CD1c-positive myeloid dendritic cell (primary cell): ENCODE data around the gene MYEOV.
A peak's percentile ranks its signal among the peaks of the same experiment; 100 is the strongest.

Experiments used
- DNase-seq: peaks from one replicate; pipeline ENCODE4 v3.0.0-alpha.2; 2016; ENCODE audit errors: extremely low spot score

The MYEOV gene

GRCh38 chr11:69293819-69294505 lies at the start of gene MYEOV:
Gene MYEOV, plus strand, starts transcription at chr11:69294155. Its CDS starts 1,200 bp downstream, at chr11:69295355.
- peak; percentile 40 for DNase-seq

- no peak for DNase-seq
Observed at GRCh38 chr11:69244266-69244665, 49.7 kb upstream of the MYEOV start.

GRCh38 chr11:69245041-69245440 lies 48.9 kb upstream of the MYEOV start:
- DNase-seq = no peak

- no peak for DNase-seq
Observed at GRCh38 chr11:69245491-69246345, 48.2 kb upstream of the MYEOV start.

- no peak for DNase-seq
Observed at GRCh38 chr11:69249311-69250185, 44.4 kb upstream of the MYEOV start.

- DNase-seq = no peak
Observed at GRCh38 chr11:69250186-69251056, 43.5 kb upstream of the MYEOV start.

- DNase-seq = no peak
Observed at GRCh38 chr11:69251057-69251393, 42.9 kb upstream of the MYEOV start.

GRCh38 chr11:69251639-69252489 lies 42.1 kb upstream of the MYEOV start:
- no peak for DNase-seq

- no peak for DNase-seq
Observed at GRCh38 chr11:69252490-69252837, 41.5 kb upstream of the MYEOV start.

- DNase-seq = no peak
Observed at GRCh38 chr11:69253028-69253427, 40.9 kb upstream of the MYEOV start.

- no peak for DNase-seq
Observed at GRCh38 chr11:69257134-69257533, 36.8 kb upstream of the MYEOV start.

GRCh38 chr11:69257838-69258658 lies 35.9 kb upstream of the MYEOV start:
- no peak for DNase-seq

- DNase-seq = no peak
Observed at GRCh38 chr11:69259096-69259495, 34.9 kb upstream of the MYEOV start.

GRCh38 chr11:69260622-69261021 lies 33.3 kb upstream of the MYEOV start:
- no peak for DNase-seq

- no peak for DNase-seq
Observed at GRCh38 chr11:69261116-69261515, 32.8 kb upstream of the MYEOV start.

GRCh38 chr11:69262918-69263735 lies 30.8 kb upstream of the MYEOV start:
- DNase-seq = no peak

- no peak for DNase-seq
Observed at GRCh38 chr11:69263736-69264052, 30.3 kb upstream of the MYEOV start.

- no peak for DNase-seq
Observed at GRCh38 chr11:69264486-69264885, 29.5 kb upstream of the MYEOV start.

GRCh38 chr11:69265210-69265609 lies 28.7 kb upstream of the MYEOV start:
- DNase-seq = no peak
